GM21447 (cell line): ENCODE results near the gene IQSEC3.
"Not testable (repeated sequence)": the region's sequence is repeated elsewhere in the genome, so short reads cannot be mapped to it uniquely, and the experiment has no call there.

Experiments
- ATAC-seq: cut with Tn5 transposase; IDR thresholded peaks from one replicate; pipeline ENCODE4 v1.9.1; 2021; ENCODE audit not compliant: unreplicated experiment

IQSEC3 gene

DNA sequence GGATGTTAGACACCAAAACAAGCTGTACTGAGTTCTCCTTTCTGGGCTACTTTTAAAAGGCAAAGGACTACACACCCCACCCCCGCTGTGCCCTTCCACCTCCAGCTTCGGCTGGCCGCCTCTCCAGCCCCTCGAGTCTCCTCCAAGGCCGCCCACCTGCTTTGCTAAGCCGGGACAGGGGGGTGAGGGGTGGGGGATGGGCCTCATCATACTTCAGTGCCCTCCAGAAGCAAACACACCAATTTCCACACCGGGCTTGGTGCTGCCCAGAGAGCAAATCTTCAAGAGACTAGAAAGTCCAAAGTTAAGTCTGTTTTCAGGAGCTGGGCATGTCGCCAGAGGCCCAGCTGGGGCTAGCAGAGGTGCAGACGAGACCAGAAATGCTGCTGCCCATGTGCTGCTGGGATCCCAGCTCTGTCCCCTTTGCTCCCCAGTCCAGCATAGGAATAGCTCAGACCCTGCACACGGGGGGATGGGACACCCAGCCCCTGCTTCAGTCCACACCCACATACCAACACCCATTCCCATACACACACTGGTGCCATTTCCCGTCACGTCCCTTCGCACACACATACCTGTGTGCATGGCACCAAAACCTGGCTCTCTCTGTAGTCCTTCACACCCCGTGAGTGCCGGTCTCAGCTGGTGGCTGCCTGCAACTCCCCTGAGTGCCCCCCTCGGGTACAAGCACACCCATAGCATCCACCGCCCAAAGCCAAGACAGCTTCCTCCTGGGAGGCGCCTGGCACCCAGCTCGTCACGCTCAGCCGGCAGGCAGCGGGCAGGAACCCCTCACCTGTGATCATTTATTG, 146.4 kb downstream of the IQSEC3 start:
- ATAC-seq: no peak

GRCh38 chr12:213527-213932, 147.0 kb downstream of the IQSEC3 start:
- no peak for ATAC-seq

DNA sequence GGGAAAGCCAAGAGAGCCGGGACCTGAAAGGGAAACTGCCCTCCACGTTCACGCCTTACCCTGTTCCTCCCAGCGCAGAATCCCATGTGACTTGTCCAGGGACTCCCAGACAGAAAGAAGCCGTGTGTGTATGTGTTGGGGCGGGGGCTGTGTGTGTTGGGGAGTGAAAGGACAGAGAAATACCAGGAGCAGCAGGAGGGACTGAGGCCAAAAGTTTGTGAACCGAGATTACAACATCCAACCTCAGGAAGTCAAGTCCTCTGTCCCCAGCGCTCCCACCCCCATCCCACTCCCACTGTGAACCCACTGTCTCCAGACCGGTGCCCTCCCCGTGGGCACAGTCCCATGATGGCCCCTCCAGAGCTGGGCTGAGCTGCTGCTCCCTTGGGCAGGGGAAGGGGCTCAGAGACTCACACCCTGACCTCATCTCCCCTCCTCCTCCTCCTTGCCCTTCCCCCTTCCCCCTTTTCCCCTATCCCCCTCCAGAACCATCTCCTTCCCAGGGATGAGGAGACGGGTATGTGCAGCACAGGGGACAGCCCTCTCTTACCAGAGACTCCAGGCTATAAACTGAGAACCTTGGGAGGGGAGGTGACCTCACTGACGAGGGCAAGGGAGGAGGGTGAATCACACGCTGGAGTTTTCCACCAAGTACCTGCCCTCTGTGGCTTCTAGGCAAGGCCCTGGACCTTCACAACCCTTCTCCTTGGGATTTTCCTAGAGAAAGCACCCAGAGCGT, 147.6 kb downstream of the IQSEC3 start, which contains the start of gene SLC6A12:
Gene SLC6A12, minus strand, starts transcription at position 155 of the 739 bp plus-strand sequence. CDS start 4,171 bp downstream, outside the sequence.
- no peak for ATAC-seq

GRCh38 chr12:215116-215515, 148.5 kb downstream of the IQSEC3 start:
- no peak for ATAC-seq

GRCh38 chr12:217029-217428, 150.5 kb downstream of the IQSEC3 start:
- ATAC-seq: not testable (repeated sequence)

DNA sequence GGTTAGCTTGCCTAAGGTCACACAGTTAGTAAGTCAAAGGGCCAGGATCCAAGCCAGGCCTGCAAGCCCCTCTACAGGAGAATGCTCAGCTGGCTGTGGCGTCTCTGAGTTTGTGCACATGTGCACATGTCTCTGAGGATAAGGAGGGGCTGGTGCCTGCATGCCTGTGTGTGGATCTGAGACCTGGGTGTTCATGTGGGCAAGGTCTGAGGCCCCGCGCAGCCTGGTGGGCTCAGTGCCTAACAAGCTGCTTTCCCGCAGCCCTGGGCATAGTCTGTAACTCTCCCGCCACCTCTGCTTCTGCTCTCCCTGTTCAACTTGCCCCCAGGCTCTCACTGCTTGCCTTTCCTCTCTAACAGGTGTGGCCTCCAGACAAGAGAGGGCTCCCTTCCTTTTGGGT, 151.7 kb downstream of the IQSEC3 start:
- no peak for ATAC-seq

- no peak for ATAC-seq
These were observed 152.4 kb downstream of the IQSEC3 start for GRCh38 chr12:218728-219590.

GRCh38 chr12:219891-220352, 153.4 kb downstream of the IQSEC3 start:
- ATAC-seq: peak; percentile 82

- no peak for ATAC-seq
These were observed 153.9 kb downstream of the IQSEC3 start for GRCh38 chr12:220491-220890.

- ATAC-seq: no peak
These were observed 154.5 kb downstream of the IQSEC3 start for GRCh38 chr12:220946-221550.

DNA sequence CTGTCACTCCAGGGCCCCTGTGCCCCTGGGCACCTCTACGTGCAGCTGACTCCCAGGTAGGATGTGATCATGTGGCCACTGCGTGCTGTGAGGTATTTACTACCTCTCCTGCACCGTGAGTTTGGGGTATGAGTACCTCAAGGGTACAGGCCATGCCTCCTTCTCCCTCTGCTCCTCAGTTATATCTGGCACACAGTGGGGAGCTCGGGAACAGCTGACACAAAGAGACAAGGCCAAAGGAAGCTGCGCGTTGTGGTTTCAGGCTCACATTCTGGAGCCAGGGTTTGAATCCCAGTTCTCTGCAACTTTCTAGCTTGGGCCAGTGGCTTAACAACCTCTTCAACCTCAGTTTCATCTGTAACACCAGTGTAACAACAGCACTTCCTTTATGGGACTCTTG, 155.2 kb downstream of the IQSEC3 start:
- ATAC-seq: no peak

DNA sequence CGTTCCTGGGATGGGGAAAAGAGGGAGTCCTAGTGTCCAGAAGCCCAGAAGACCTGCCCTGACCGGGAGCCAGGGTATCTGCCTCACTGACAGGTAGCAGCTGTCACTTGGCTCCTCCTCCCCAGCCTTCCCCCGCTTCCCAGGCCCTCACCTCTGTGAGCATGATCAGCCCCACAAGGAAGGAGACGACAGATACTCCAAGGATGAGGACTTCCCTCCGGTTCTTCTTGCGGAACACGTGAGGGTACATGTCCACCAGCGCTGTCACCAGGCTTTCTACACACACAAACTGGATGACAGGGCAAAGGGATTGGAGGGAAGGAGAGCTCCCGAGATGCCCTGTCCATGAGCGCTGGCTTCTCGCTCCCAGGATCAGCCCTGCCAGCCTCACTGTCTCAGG, 157.3 kb downstream of the IQSEC3 start:
- ATAC-seq: no peak

DNA sequence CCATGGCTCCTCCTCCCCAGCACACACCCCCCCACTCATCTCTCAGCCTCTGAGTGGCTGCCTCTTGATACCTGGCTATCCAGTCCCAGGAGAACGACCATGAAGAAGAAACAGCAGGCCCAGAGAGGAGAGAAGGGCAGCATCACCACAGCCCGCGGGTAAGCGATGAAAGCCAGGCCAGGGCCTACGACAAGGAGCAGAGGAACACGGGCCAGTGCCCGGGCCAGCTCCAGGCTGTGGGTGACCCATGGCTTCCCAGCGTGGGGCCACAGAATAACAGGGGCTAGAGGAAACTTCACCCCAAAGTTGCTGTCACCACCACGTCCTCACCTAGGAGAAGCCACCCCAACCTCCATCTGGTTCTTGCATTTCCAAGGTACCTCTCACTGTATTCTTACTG, 157.8 kb downstream of the IQSEC3 start:
- ATAC-seq: no peak

- ATAC-seq: no peak
These were observed 158.4 kb downstream of the IQSEC3 start for GRCh38 chr12:225012-225411.

- ATAC-seq: no peak
These were observed 159.8 kb downstream of the IQSEC3 start for GRCh38 chr12:226401-226800.

DNA sequence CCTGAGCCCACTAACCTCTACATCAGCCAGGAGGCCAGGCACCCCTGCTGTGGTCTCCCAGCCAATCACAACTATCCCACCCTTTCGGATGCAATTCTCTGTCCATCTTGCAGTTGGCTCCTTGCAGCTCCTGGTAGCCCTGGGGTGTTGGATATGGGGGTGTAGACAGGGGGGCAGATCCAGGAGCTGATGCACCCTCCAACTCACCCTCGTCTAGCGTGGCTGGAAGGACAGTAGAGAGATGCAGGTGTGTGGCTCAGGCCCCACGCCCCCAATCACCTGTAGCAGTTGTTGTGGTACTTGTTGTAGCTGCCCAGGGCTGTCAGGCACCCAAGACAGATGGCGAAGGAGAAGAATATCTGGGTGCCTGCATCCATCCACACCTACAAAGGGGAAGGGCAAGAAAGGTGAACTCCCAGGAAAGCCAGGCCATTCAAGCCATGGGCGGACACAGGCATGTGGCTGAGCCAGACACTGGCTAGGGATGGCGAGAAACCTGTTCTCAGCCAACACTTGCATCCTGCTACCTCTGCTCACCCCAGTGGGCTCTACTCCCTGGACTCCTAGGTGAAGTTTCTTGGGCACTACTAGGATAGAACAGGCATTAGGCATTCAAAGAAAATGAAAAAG, 160.8 kb downstream of the IQSEC3 start:
- no peak for ATAC-seq
